Measurements from ENCODE around the gene HID1. TPM values are rescaled to one million over a fixed set of nuclear protein-coding genes. Genes with fewer than 3 reads are reported as not detected.

Gene HID1
- total RNA-seq, 4 donors from 2014 or later, result 1.7 to 6.3 (median 2.6) TPM

GRCh38 chr17:75013092-75013559, 40.6 kb upstream of the HID1 start:
- intact Hi-C loops (cut with DNase I), result no loop called here
- 0% methylated on average over 4 to 10 of the region's 10 CpGs for WGBS, 2 donors
- H3K4me1 ChIP-seq, result peaks cover 8 to 39% (median 12%) of the 10 kb centered on the region in 3 donors
- DNase-seq, result no peak
- H3K4me3 ChIP-seq, result peak overlapping the region; percentile 77 to 89 (median 81)
- H3K27me3 ChIP-seq, result no peaks in the 10 kb centered on the region
- peaks cover 0 to 21% (median 0%) of the 10 kb centered on the region in 3 donors for H3K36me3 ChIP-seq
- H3K27ac ChIP-seq, result peak overlapping the region; percentile 86 to 93 (median 88)
- H3K9me3 ChIP-seq, result no peaks in the 10 kb centered on the region
- TF ChIP-seq CTCF (IDR thresholded peaks at IDR 0.05) (no peak), POLR2A (IDR thresholded peaks at IDR 0.05) (no peak)

- intact Hi-C loops (cut with DNase I), result no loop called here
- no peak for DNase-seq
- Histone ChIP-seq H3K4me3 (peak within 1 kb of the TSS; percentile 77 to 89 (median 81)), H3K4me1 (peaks cover 8 to 39% (median 12%) of the 10 kb centered on the region in 3 donors), H3K36me3 (peaks cover 0 to 15% (median 0%) of the 10 kb centered on the region in 3 donors), H3K9me3 (no peaks in the 10 kb centered on the region), H3K27ac (peak within 1 kb of the TSS; percentile 86 to 93 (median 88)), H3K27me3 (no peaks in the 10 kb centered on the region)
- peak in 2 of 4 donors; percentile 20 to 34 for TF ChIP-seq POLR2A (IDR thresholded peaks at IDR 0.05)
- peak; percentile 17 to 70 (median 52) for TF ChIP-seq CTCF (IDR thresholded peaks at IDR 0.05)
- WGBS, 2 donors, result 9 to 24% methylated on average over 7 to 10 of the region's 63 CpGs
Measured at GRCh38 chr17:75012346-75013091, 40.0 kb upstream of the HID1 start, which contains the start of gene MRPL58. Gene MRPL58, plus strand, starts transcription at chr17:75012670. Its CDS starts 17 bp downstream, at chr17:75012687.

- Histone ChIP-seq H3K9me3 (no peaks in the 10 kb centered on the region), H3K27me3 (no peaks in the 10 kb centered on the region), H3K36me3 (peaks cover 0 to 10% (median 0%) of the 10 kb centered on the region in 3 donors), H3K4me1 (peaks cover 8 to 39% (median 12%) of the 10 kb centered on the region in 3 donors), H3K27ac (peak overlapping the region; percentile 86 to 93 (median 88)), H3K4me3 (peak overlapping the region; percentile 77 to 89 (median 81))
- intact Hi-C loops (cut with DNase I), result no loop called here
- WGBS, 2 donors, result 22 to 36% methylated on average over 4 to 5 of the region's 5 CpGs
- TF ChIP-seq POLR2A (IDR thresholded peaks at IDR 0.05) (no peak), CTCF (IDR thresholded peaks at IDR 0.05) (no peak)
- DNase-seq, result no peak
Measured at GRCh38 chr17:75012096-75012345, 39.5 kb upstream of the HID1 start.

- H3K4me1 ChIP-seq, result peaks cover 8 to 39% (median 12%) of the 10 kb centered on the region in 3 donors
- peak overlapping the region; percentile 77 to 89 (median 81) for H3K4me3 ChIP-seq
- 36 to 40% methylated on average over 12 of the region's 13 CpGs for WGBS, 2 donors
- H3K27me3 ChIP-seq, result no peaks in the 10 kb centered on the region
- H3K36me3 ChIP-seq, result peaks cover 0 to 6% (median 0%) of the 10 kb centered on the region in 3 donors
- TF ChIP-seq POLR2A (IDR thresholded peaks at IDR 0.05) (no peak), CTCF (IDR thresholded peaks at IDR 0.05) (no peak)
- no peaks in the 10 kb centered on the region for H3K9me3 ChIP-seq
- DNase-seq, result no peak
- peak overlapping the region; percentile 86 to 93 (median 88) for H3K27ac ChIP-seq
- intact Hi-C loops (cut with DNase I), result no loop called here
Measured at GRCh38 chr17:75011401-75012095, 39.0 kb upstream of the HID1 start.
